22Rv1 (cell line): Measurements from ENCODE around the gene ZNF337.

Source experiments
- CTCF ChIP-seq: fragments of 450-650 bp; IDR thresholded peaks from 2 replicates; pipeline ENCODE4 v1.5.1; 2017; ENCODE audit warnings: mild to moderate bottlenecking
- ZFX ChIP-seq: fragments of 450-650 bp; IDR thresholded peaks from 2 replicates; pipeline ENCODE4 v1.6.1; 2017; ENCODE audit warnings: antibody characterized with exemption, borderline replicate concordance

GRCh38 chr20:25626779-25627178 is 69.9 kb downstream of the ZNF337 start:
- no peak for TF ChIP-seq CTCF
- no peak for TF ChIP-seq ZFX
